ENCODE data around the gene CCNC. TPM values are rescaled to one million over a fixed set of nuclear protein-coding genes. Genes with fewer than 3 reads are reported as not detected.

The CCNC gene
- total and polyA plus RNA-seq, 2 of the 13 experiments (the other 11 are each of a cell fraction or from before 2014, with no cell fraction given), result 69.6 to 141 TPM

GRCh38 chr6:99609905-99610489 is 41.5 kb upstream of the CCNC start:
- in situ Hi-C loops (cut with HindIII; ENCODE audit: extremely low pct_ligation_motif_present, low pct_unique_long_range_greater_than_20kb), result no loop called here
- intact Hi-C loops (cut with micrococcal nuclease; ENCODE audit: unreplicated experiment), result no loop called here
- H4K20me1 ChIP-seq (ENCODE audit: insufficient read depth, low read length), result no peaks in the 10 kb centered on the region
- H3K27me3 ChIP-seq (ENCODE audit: control insufficient read depth in 1 of 2, insufficient read depth in 2 of 2, low read length in 2 of 2), result peaks cover 11 to 56% of the 10 kb centered on the region in 2 experiments; a peak in 4 of 5 replicates
- H3K36me3 ChIP-seq (replicated peaks in 1 of 2; ENCODE audit: control insufficient read depth in 1 of 2, insufficient read depth in 2 of 2, low read length in 2 of 2), result no peaks in the 10 kb centered on the region
- peaks cover 8% of the 10 kb centered on the region; the same call in 1 of the 2 replicates for H3K4me1 ChIP-seq (ENCODE audit: insufficient read depth, low read length)
- 6% methylated on average over 2 of the region's 2 CpGs for WGBS (ENCODE audit: low lambda C conversion rate)
- DNase-seq (ENCODE audit: low spot score) (no peak), FAIRE-seq (no peak), ATAC-seq (no peak)
- peak; percentile 97 for TF ChIP-seq GZF1 (CRISPR knock-in tag; IDR thresholded peaks at IDR 0.05)
- no peak for TF ChIP-seq PRMT3 (CRISPR knock-in tag; IDR thresholded peaks at IDR 0.05; ENCODE audit: borderline replicate concordance, low read depth)
- H3K79me2 ChIP-seq (ENCODE audit: insufficient read depth, low read length), result no peaks in the 10 kb centered on the region
- H2AFZ ChIP-seq (ENCODE audit: low read length), result no peak overlapping the region
- ChIA-PET CTCF (ENCODE audit: low intra/inter-chr PET ratio, low total read pairs) (no interaction called here), POLR2A (no interaction called here)
- H3K27ac ChIP-seq (ENCODE audit: extremely low read length, insufficient read depth, low read length), result no peak overlapping the region
- H3K4me3 ChIP-seq (replicated peaks in 1 of 3; ENCODE audit: insufficient read depth in 1 of 3, low read depth in 2 of 3, low read length in 3 of 3), result no peak overlapping the region
- H3K9ac ChIP-seq (ENCODE audit: insufficient read depth, low read depth, low read length), result no peak overlapping the region
- H3K9me3 ChIP-seq (ENCODE audit: low read length), result no peaks in the 10 kb centered on the region
- no peak overlapping the region for H3K4me2 ChIP-seq (ENCODE audit: low read depth, low read length)
- no TSS peak for BruUV-seq (replicated peaks)

GRCh38 chr6:99608886-99609482 is 40.5 kb upstream of the CCNC start:
- POLR2A ChIA-PET, result no interaction called here
- DNase-seq (ENCODE audit: low spot score) (no peak), FAIRE-seq (no peak), ATAC-seq (no peak)
- in situ Hi-C loops (cut with HindIII; ENCODE audit: extremely low pct_ligation_motif_present, low pct_unique_long_range_greater_than_20kb), result no loop called here
- Histone ChIP-seq H3K4me3 (replicated peaks in 1 of 3; ENCODE audit: insufficient read depth in 1 of 3, low read depth in 2 of 3, low read length in 3 of 3) (no peak overlapping the region), H4K20me1 (ENCODE audit: insufficient read depth, low read length) (no peaks in the 10 kb centered on the region), H3K27me3 (ENCODE audit: control insufficient read depth in 1 of 2, insufficient read depth in 2 of 2, low read length in 2 of 2) (peaks cover 14 to 62% of the 10 kb centered on the region in 2 experiments; a peak in 4 of 5 replicates), H2AFZ (ENCODE audit: low read length) (no peak overlapping the region), H3K79me2 (ENCODE audit: insufficient read depth, low read length) (no peaks in the 10 kb centered on the region), H3K4me2 (ENCODE audit: low read depth, low read length) (no peak overlapping the region), H3K9me3 (ENCODE audit: low read length) (no peaks in the 10 kb centered on the region), H3K27ac (ENCODE audit: extremely low read length, insufficient read depth, low read length) (no peak overlapping the region), H3K4me1 (ENCODE audit: insufficient read depth, low read length) (peaks cover 13% of the 10 kb centered on the region), H3K9ac (ENCODE audit: insufficient read depth, low read depth, low read length) (no peak overlapping the region), H3K36me3 (replicated peaks in 1 of 2; ENCODE audit: control insufficient read depth in 1 of 2, insufficient read depth in 2 of 2, low read length in 2 of 2) (no peaks in the 10 kb centered on the region)
- TF ChIP-seq ZHX2 (IDR thresholded peaks at IDR 0.05; ENCODE audit: low read depth), result no peak
- no peak for TF ChIP-seq ZHX2 (CRISPR knock-in tag; IDR thresholded peaks at IDR 0.05; ENCODE audit: borderline replicate concordance)
- TF ChIP-seq ZNF768 (CRISPR knock-in tag; IDR thresholded peaks at IDR 0.05), result peak; percentile 45; the same call in 1 of the 2 replicates
- intact Hi-C loops (cut with micrococcal nuclease; ENCODE audit: unreplicated experiment), result no loop called here
- CTCF ChIA-PET (ENCODE audit: low intra/inter-chr PET ratio, low total read pairs), result no interaction called here
- WGBS (ENCODE audit: low lambda C conversion rate), result 18% methylated on average over 23 of the region's 24 CpGs
- no TSS peak for BruUV-seq (replicated peaks)
